Smooth muscle cell (in vitro differentiated cells): ENCODE results near the gene OR6Q1. TPM values are rescaled to one million over a fixed set of nuclear protein-coding genes. Genes with fewer than 3 reads are reported as not detected.

ENCODE experiments used
- DNase-seq: peaks from one replicate; lab custom pipeline; 2025; ENCODE audit not compliant: unreplicated experiment; lab: John Stamatoyannopoulos, UW
- H2AFZ ChIP-seq: fragments of 200-600 bp; sonication (generic); 2 replicates; pipeline ENCODE4 v1.6.0; 2016; ENCODE audit warnings: antibody characterized with exemption, low read depth, mild to moderate bottlenecking
- H3F3A ChIP-seq: fragments of 200-600 bp; sonication (generic); 2 replicates; pipeline ENCODE4 v1.6.0; 2017; ENCODE audit warnings: antibody characterized with exemption, low read depth
- H3K27ac ChIP-seq: fragments of 200-600 bp; sonication (generic); 2 replicates; pipeline ENCODE4 v1.5.1; 2016; ENCODE audit warnings: low read depth, mild to moderate bottlenecking
- H3K27me3 ChIP-seq: fragments of 200-600 bp; sonication (generic); 2 replicates; pipeline ENCODE4 v1.6.1; 2016; ENCODE audit warnings: low read depth, mild to moderate bottlenecking
- H3K36me3 ChIP-seq: fragments of 200-600 bp; sonication (generic); 2 replicates; pipeline ENCODE4 v1.5.1; 2016; ENCODE audit warnings: low read depth
- H3K4me1 ChIP-seq: fragments of 200-600 bp; sonication (generic); 2 replicates; pipeline ENCODE4 v1.5.1; 2016; ENCODE audit warnings: low read depth
- H3K4me2 ChIP-seq: fragments of 200-600 bp; sonication (generic); 2 replicates; pipeline ENCODE4 v1.6.0; 2016; ENCODE audit warnings: mild to moderate bottlenecking
- H3K4me3 ChIP-seq: fragments of 200-600 bp; sonication (generic); 2 replicates; pipeline ENCODE4 v1.5.1; 2016; ENCODE audit warnings: mild to moderate bottlenecking
- H3K79me2 ChIP-seq: fragments of 200-600 bp; sonication (generic); 2 replicates; pipeline ENCODE4 v1.6.0; 2016; ENCODE audit warnings: low read depth, mild to moderate bottlenecking
- H3K9ac ChIP-seq: fragments of 200-600 bp; sonication (generic); 2 replicates; pipeline ENCODE4 v1.6.0; 2016; ENCODE audit warnings: low read depth
- H3K9me3 ChIP-seq: fragments of 200-600 bp; sonication (generic); replicated peaks from 2 replicates; pipeline ENCODE4 v1.5.1; 2016; ENCODE audit warnings: low read depth
- H4K20me1 ChIP-seq: fragments of 200-600 bp; sonication (generic); 2 replicates; pipeline ENCODE4 v1.6.0; 2016; ENCODE audit warnings: low read depth
- CTCF ChIP-seq: fragments of 200-600 bp; sonication (generic); IDR thresholded peaks from 2 replicates; pipeline ENCODE4 v1.5.1; 2017; ENCODE audit warnings: borderline replicate concordance, mild to moderate bottlenecking, antibody characterized with exemption; ENCODE audit not compliant: insufficient read depth, poor library complexity, severe bottlenecking
- WGBS: methylation state at CpG from one replicate; pipeline ENCODE4 v1.1.7; 2016; ENCODE audit warnings: low lambda C conversion rate; 5-methylcytosine and 5-hydroxymethylcytosine counted together
- polyA plus RNA-seq: library from polyadenylated mRNA; unstranded; fragments of >200 nt; fragmentation: Nextera tagmentation; extraction: Ambion mirVana; gene quantifications from 2 replicates; pipeline ENCODE4 v1.2.1, GENCODE V29; 2016
- total RNA-seq: library from RNA; depleted of rRNA; stranded (reverse); fragments of >200 nt; gene quantifications from 2 replicates; pipeline ENCODE4 v1.2.3, GENCODE V29; 2014

The OR6Q1 gene
- total and polyA plus RNA-seq, 2 experiments from 2014 or later: not detected

DNA sequence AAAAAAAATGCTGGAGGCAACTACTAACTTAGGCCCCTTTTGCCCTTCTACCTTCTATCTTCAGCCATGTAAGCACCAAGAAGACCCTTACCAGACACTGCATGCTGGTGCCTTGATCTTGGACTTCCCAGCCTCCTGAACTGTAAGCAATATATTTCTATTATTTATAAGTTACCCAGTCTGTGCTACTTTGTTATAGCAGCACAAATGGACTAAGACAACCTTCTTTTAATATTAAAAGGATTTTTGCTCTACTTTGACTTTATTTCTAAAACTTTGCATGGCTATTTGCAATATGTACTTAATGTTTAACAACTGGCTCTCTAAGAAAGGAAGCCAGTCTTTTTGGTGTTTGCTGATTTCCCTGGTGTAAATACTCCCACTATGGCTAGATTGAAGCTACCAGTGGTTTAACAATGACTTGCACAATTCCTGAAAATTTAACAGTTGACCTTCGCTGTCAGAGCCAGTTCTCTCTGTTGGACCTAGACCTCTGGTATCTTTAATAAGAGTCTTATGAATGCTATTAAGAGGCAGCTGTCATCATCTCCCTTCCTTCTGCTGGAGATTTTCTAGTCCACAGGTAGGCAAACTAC is 25.2 kb downstream of the OR6Q1 start:
- Histone ChIP-seq H3K9ac (no peak overlapping the region), H2AFZ (no peak overlapping the region), H3K9me3 (no peaks in the 10 kb centered on the region), H3K36me3 (no peaks in the 10 kb centered on the region), H3K4me1 (peaks cover 7% of the 10 kb centered on the region), H3K79me2 (no peaks in the 10 kb centered on the region), H3F3A (no peaks in the 10 kb centered on the region), H3K27me3 (no peaks in the 10 kb centered on the region), H3K4me2 (no peak overlapping the region), H3K27ac (no peak overlapping the region), H3K4me3 (no peak overlapping the region), H4K20me1 (no peaks in the 10 kb centered on the region)
- WGBS: 95% methylated on average over 1 of the region's 1 CpG
- no peak for TF ChIP-seq CTCF
- no peak for DNase-seq

GRCh38 chr11:58057481-58057880 is 26.7 kb downstream of the OR6Q1 start:
- no peak for TF ChIP-seq CTCF
- Histone ChIP-seq H3K27ac (peak overlapping the region; percentile 89), H3K4me3 (no peak overlapping the region), H3K9ac (no peak overlapping the region), H3K27me3 (no peaks in the 10 kb centered on the region), H3K9me3 (no peaks in the 10 kb centered on the region), H3K4me1 (peaks cover 7% of the 10 kb centered on the region), H2AFZ (peak overlapping the region; percentile 25), H3K36me3 (no peaks in the 10 kb centered on the region), H3K79me2 (no peaks in the 10 kb centered on the region), H3K4me2 (peak overlapping the region; percentile 66), H4K20me1 (no peaks in the 10 kb centered on the region), H3F3A (no peaks in the 10 kb centered on the region)
- no peak for DNase-seq
- WGBS: 70% methylated on average over 3 of the region's 3 CpGs

DNA sequence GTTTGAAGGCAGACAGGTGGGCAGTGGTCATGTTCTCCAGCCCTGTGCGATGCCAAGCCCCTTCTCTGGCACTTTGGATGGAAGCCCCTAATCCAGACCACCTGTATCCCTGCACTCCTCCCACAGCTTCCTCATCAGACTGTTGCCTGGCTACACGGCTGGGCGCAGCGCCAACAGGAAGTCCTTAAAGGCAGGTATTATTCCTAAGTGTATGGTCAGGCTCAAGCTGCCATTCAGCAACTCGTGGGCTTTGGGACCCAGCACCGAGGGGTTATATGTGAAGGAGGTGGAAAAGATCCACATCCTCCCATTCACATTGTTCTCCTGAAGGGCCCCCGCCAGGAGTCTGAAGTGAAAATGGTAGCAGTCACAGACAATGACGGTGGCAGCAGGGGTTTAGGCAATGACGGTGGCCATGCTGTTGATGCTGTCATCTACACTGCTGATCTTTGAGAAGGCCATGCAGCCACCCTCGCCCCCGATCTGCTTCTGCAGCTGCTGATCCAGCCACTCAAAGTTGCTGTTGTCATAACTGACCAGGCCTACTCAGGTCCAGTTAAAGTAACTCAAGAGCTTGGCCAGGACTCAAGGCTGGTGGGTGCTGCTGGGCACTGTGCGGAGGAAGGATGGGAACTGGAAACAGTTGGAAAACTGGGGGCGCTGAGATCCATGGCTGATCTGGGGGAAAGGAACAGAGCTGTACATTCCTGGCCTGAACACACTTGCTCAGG is 27.7 kb downstream of the OR6Q1 start:
- no peak overlapping the region for H3K4me3 ChIP-seq
- no peak for DNase-seq
- no peaks in the 10 kb centered on the region for H4K20me1 ChIP-seq
- peaks cover 7% of the 10 kb centered on the region for H3K4me1 ChIP-seq
- 74% methylated on average over 13 of the region's 13 CpGs for WGBS
- H3K9me3 ChIP-seq: no peaks in the 10 kb centered on the region
- no peaks in the 10 kb centered on the region for H3K36me3 ChIP-seq
- H3K4me2 ChIP-seq: peak overlapping the region; percentile 66
- peak overlapping the region; percentile 48 for H2AFZ ChIP-seq
- peak overlapping the region; percentile 56 for H3K9ac ChIP-seq
- no peaks in the 10 kb centered on the region for H3K79me2 ChIP-seq
- H3F3A ChIP-seq: no peaks in the 10 kb centered on the region
- no peak for TF ChIP-seq CTCF
- H3K27ac ChIP-seq: peak overlapping the region; percentile 89
- H3K27me3 ChIP-seq: no peaks in the 10 kb centered on the region
